GM12874 (cell line): ENCODE results near the gene ZNF543.

Experiments
- TF ChIP-seq, protein P1 (sequence below): IDR thresholded peaks from 2 replicates; pipeline ENCODE4 v1.5.1; 2011; ENCODE audit warnings: low read depth, mild to moderate bottlenecking, control low read depth, low read length, moderate library complexity; ENCODE audit not compliant: insufficient read depth

ZNF543 gene

DNA sequence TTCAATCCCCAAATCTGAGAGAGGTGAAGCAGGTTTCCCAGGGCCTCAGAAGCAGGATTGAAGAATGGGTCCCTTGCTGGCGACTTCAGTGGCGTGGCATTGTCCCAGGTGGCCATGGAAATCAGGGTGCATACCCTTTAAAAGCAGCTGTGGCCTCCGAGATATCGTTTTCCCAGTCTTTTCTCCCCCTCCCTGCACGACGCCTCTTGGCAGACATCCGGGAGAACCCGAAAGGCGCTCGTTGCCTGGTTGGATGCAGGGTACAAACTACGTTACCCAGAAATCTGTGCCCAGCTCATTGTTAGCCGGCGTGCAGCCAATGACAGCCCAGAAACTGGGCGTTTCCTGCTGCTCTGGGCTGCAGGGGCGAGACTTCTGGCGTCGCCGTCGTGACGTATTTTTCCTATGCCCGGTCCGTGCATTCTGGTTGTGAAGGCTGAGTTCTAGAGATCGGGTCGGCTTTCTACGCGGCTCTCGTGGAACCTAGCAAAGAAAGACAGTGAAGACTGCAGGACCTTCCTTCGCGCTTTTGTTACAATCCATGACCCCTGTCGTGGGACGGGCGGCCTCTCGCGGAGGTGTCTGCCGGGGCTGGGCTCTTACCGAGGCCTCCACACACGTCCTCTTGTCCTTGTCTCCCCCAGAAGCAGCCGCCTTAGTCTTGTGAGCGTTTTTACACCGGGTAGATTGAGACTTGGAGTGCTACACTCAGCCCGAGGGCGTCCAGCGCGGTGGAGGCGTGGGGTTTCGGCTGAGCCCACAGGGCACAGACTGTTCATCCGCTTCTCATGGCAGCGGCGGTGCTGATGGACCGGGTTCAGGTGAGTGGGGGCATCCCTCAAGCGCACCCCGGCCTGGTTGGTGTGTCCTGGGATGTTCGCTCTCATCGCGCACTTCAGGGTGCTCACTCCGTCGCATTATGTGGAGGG, 30.9 kb downstream of the ZNF543 start, which contains the start of gene ZNF304:
ZNF304 (plus strand) TSS at position 395 of the 929 bp plus-strand sequence; CDS start at position 789, 394 bp downstream.
- TF ChIP-seq, protein P1, sequence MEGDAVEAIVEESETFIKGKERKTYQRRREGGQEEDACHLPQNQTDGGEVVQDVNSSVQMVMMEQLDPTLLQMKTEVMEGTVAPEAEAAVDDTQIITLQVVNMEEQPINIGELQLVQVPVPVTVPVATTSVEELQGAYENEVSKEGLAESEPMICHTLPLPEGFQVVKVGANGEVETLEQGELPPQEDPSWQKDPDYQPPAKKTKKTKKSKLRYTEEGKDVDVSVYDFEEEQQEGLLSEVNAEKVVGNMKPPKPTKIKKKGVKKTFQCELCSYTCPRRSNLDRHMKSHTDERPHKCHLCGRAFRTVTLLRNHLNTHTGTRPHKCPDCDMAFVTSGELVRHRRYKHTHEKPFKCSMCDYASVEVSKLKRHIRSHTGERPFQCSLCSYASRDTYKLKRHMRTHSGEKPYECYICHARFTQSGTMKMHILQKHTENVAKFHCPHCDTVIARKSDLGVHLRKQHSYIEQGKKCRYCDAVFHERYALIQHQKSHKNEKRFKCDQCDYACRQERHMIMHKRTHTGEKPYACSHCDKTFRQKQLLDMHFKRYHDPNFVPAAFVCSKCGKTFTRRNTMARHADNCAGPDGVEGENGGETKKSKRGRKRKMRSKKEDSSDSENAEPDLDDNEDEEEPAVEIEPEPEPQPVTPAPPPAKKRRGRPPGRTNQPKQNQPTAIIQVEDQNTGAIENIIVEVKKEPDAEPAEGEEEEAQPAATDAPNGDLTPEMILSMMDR: no peak

GRCh38 chr19:57351867-57352266, 31.6 kb downstream of the ZNF543 start:
- TF ChIP-seq, protein P1: no peak

DNA sequence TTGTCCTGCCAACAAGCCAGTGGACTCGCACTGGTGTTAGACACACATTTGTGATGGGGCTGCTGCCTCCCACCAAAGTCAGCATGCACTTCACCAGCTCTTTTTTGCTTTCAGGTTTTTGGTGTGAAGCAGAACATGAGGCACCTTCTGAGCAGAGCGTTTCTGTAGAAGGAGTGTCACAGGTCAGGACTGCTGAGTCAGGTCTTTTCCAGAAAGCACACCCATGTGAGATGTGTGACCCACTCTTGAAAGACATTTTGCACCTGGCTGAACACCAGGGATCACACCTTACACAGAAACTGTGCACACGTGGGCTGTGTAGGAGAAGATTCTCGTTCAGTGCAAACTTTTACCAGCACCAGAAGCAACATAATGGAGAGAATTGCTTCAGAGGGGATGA, 35.6 kb downstream of the ZNF543 start:
- TF ChIP-seq, protein P1: no peak

DNA sequence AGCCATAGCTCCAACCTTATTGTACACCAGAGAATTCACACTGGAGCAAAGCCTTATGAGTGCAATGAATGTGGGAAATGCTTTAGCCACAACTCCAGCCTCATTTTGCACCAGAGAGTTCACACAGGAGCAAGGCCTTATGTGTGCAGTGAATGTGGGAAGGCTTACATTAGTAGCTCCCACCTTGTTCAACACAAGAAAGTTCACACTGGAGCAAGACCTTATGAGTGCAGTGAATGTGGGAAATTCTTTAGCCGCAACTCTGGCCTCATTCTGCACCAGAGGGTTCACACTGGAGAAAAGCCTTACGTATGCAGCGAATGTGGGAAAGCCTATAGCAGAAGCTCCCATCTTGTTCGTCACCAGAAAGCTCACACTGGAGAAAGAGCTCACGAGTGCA, 37.1 kb downstream of the ZNF543 start:
- TF ChIP-seq, protein P1: no peak

DNA sequence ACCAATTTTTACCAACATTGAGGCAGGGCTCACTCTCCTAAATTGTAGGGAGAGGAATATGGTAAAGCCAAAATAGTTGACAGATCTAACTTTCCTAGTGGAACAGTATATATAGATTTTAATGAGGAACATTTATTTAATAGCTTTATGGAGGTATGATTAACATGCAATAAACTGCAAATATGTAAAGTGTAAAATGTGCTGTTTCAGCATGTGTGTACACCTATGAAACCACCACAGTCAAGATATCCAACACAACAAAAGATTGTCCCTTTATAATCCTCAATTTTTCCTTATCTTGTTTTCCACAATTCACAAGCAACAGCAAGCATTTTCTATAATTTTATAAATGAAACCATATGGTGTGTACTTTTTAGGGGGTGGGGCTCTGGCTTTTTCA, 39.0 kb downstream of the ZNF543 start:
- TF ChIP-seq, protein P1: no peak

DNA sequence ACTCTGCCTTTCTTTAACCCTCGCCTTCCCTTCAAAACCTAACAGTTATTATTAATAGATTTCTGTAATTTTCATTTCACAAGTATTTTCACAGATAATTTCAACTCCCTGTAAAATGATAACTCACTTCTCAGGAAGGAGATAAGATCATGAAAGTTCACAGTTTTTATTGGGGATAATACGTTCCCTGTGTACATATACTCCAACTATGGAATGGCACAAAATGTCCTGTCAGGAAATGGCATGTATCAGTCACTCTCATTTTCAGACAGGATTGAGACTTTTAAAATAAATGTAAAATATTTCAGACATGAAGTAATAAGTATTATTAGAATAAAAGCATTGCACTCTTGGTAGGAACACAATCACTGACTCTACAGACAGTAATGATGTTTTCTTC, 42.1 kb downstream of the ZNF543 start:
- TF ChIP-seq, protein P1: no peak

- TF ChIP-seq, protein P1: no peak
These were observed 42.9 kb downstream of the ZNF543 start, which contains the start of the genes TRAPPC2B and ZNF547 for GRCh38 chr19:57362997-57363687. Gene TRAPPC2B, plus strand, starts transcription at chr19:57363551. Its CDS starts 1,283 bp downstream, at chr19:57364834. Gene ZNF547, plus strand, starts transcription at chr19:57363551. Its CDS starts 5,005 bp downstream, at chr19:57368556.
